ENCODE measurements around the gene MAX. TPM values are rescaled to one million over a fixed set of nuclear protein-coding genes. Genes with fewer than 3 reads are reported as not detected.

The MAX gene
- total RNA-seq, 1 experiment from 2014 or later: 125 TPM

- ChIA-PET CTCF (no interaction called here), POLR2A (no interaction called here)
- no peak overlapping the region for H3K4me3 Mint-ChIP-seq (ENCODE audit: unreplicated experiment)
- no peak for TF ChIP-seq CTCF (IDR thresholded peaks at IDR 0.05; ENCODE audit: unreplicated experiment)
- H3K9me3 Mint-ChIP-seq (ENCODE audit: unreplicated experiment): no peaks in the 10 kb centered on the region
- intact Hi-C loops (cut with micrococcal nuclease): no loop called here
- no peak overlapping the region for H3K27ac Mint-ChIP-seq (ENCODE audit: low read depth, unreplicated experiment)
- no peaks in the 10 kb centered on the region for H3K36me3 Mint-ChIP-seq (ENCODE audit: insufficient read depth, unreplicated experiment)
- BruUV-seq (replicated peaks): no TSS peak
- no peak for DNase-seq (ENCODE audit: unreplicated experiment)
- H3K27me3 Mint-ChIP-seq (ENCODE audit: insufficient read depth, unreplicated experiment): peaks cover 3% of the 10 kb centered on the region
- no peaks in the 10 kb centered on the region for H3K4me1 Mint-ChIP-seq (ENCODE audit: insufficient read depth, unreplicated experiment)
Observed at GRCh38 chr14:65132855-65133254, 30.5 kb upstream of the MAX start.

DNA sequence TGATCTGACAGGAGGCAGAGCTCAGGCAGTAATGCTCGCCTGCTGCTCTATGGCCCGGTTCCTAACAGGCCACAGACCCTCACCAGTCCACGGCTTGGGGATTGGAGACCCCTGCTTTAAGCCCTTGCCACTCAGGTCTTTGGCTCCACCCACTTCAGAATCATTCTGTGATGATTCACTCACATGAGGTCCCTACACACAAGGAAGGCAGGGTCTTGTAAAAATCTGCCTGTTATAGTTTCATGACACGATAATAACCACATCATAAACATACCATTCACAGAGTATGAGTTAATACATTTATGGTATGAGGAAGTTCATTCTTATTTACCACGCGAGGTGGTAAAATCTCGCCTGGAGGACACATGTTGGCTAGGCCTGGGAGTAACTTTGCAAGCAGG, 29.0 kb upstream of the MAX start:
- ChIA-PET CTCF (no interaction called here), POLR2A (no interaction called here)
- DNase-seq (ENCODE audit: unreplicated experiment): no peak
- TF ChIP-seq CTCF (IDR thresholded peaks at IDR 0.05; ENCODE audit: unreplicated experiment): no peak
- Mint-ChIP-seq H3K36me3 (ENCODE audit: insufficient read depth, unreplicated experiment) (no peaks in the 10 kb centered on the region), H3K27ac (ENCODE audit: low read depth, unreplicated experiment) (no peak overlapping the region), H3K9me3 (ENCODE audit: unreplicated experiment) (no peaks in the 10 kb centered on the region), H3K4me3 (ENCODE audit: unreplicated experiment) (no peak overlapping the region), H3K27me3 (ENCODE audit: insufficient read depth, unreplicated experiment) (peaks cover 10% of the 10 kb centered on the region), H3K4me1 (ENCODE audit: insufficient read depth, unreplicated experiment) (no peaks in the 10 kb centered on the region)
- no TSS peak for BruUV-seq (replicated peaks)
- intact Hi-C loops (cut with micrococcal nuclease): no loop called here

GRCh38 chr14:65128096-65128495, 25.8 kb upstream of the MAX start:
- TF ChIP-seq CTCF (IDR thresholded peaks at IDR 0.05; ENCODE audit: unreplicated experiment): no peak
- DNase-seq (ENCODE audit: unreplicated experiment): peak; percentile 9
- H3K9me3 Mint-ChIP-seq (ENCODE audit: unreplicated experiment): no peaks in the 10 kb centered on the region
- intact Hi-C loops (cut with micrococcal nuclease): no loop called here
- no TSS peak for BruUV-seq (replicated peaks)
- peaks cover 10% of the 10 kb centered on the region for H3K27me3 Mint-ChIP-seq (ENCODE audit: insufficient read depth, unreplicated experiment)
- no peaks in the 10 kb centered on the region for H3K4me1 Mint-ChIP-seq (ENCODE audit: insufficient read depth, unreplicated experiment)
- no peaks in the 10 kb centered on the region for H3K36me3 Mint-ChIP-seq (ENCODE audit: insufficient read depth, unreplicated experiment)
- H3K4me3 Mint-ChIP-seq (ENCODE audit: unreplicated experiment): no peak overlapping the region
- ChIA-PET POLR2A (interaction anchor here (1.2 kb wide), 1 partner anchor 10 kb away, joined by 4 read pairs; no protein-coding TSS in a partner anchor), CTCF (interaction anchor here (0.7 to 1.0 kb wide), 2 partner anchors 36 to 831 kb away, joined by 3 read pairs; no protein-coding TSS in a partner anchor)
- peak overlapping the region; percentile 60 for H3K27ac Mint-ChIP-seq (ENCODE audit: low read depth, unreplicated experiment)

GRCh38 chr14:65117769-65118745, 15.7 kb upstream of the MAX start:
- ChIA-PET POLR2A (interaction anchor here (0.6 to 2.1 kb wide), 2 partner anchors 19 to 20 kb away, joined by 3 to 5 read pairs; no protein-coding TSS in a partner anchor), CTCF (interaction anchor here (0.5 to 0.7 kb wide), 2 partner anchors 13 to 929 kb away, joined by 3 read pairs; no protein-coding TSS in a partner anchor)
- DNase-seq (ENCODE audit: unreplicated experiment): no peak
- H3K27me3 Mint-ChIP-seq (ENCODE audit: insufficient read depth, unreplicated experiment): no peaks in the 10 kb centered on the region
- no peak overlapping the region for H3K4me3 Mint-ChIP-seq (ENCODE audit: unreplicated experiment)
- no peaks in the 10 kb centered on the region for H3K36me3 Mint-ChIP-seq (ENCODE audit: insufficient read depth, unreplicated experiment)
- H3K27ac Mint-ChIP-seq (ENCODE audit: low read depth, unreplicated experiment): no peak overlapping the region
- TF ChIP-seq CTCF (IDR thresholded peaks at IDR 0.05; ENCODE audit: unreplicated experiment): no peak
- intact Hi-C loops (cut with micrococcal nuclease): no loop called here
- no peaks in the 10 kb centered on the region for H3K4me1 Mint-ChIP-seq (ENCODE audit: insufficient read depth, unreplicated experiment)
- BruUV-seq (replicated peaks): no TSS peak
- H3K9me3 Mint-ChIP-seq (ENCODE audit: unreplicated experiment): no peaks in the 10 kb centered on the region

All from MCF 10A (cell line).